Skeletal muscle satellite cell (primary cell): Measurements from ENCODE around the gene TSHZ2.

Experiments
- H3K27me3 ChIP-seq: 2 replicates; pipeline ENCODE4 v1.7.0; 2013; ENCODE audit warnings: low read length; ENCODE audit not compliant: control insufficient read depth, insufficient read depth
- H3K36me3 ChIP-seq: 2 replicates; pipeline ENCODE4 v1.7.0; 2013; ENCODE audit warnings: mild to moderate bottlenecking, control low read depth, low read length; ENCODE audit not compliant: insufficient read depth
- H3K4me1 ChIP-seq: 2 replicates; pipeline ENCODE4 v1.7.0; 2013; ENCODE audit warnings: low read length; ENCODE audit not compliant: control insufficient read depth, insufficient read depth
- H3K4me2 ChIP-seq: 2 replicates; pipeline ENCODE4 v1.7.0; 2013; ENCODE audit warnings: mild to moderate bottlenecking, low read length
- H3K4me3 ChIP-seq: 2 replicates; pipeline ENCODE4 v1.7.0; 2013; ENCODE audit warnings: low read length
- H3K9ac ChIP-seq: 2 replicates; pipeline ENCODE4 v1.7.0; 2013; ENCODE audit warnings: mild to moderate bottlenecking, low read depth, low read length, moderate library complexity
- H3K9me3 ChIP-seq: replicated peaks from 2 replicates; pipeline ENCODE4 v1.7.0; 2013; ENCODE audit warnings: mild to moderate bottlenecking, control low read depth, low read length

TSHZ2 gene

GRCh38 chr20:53226826-53227225, 254.7 kb downstream of the TSHZ2 start:
- no peak overlapping the region for H3K9ac ChIP-seq
- no peaks in the 10 kb centered on the region for H3K27me3 ChIP-seq
- no peak overlapping the region for H3K4me2 ChIP-seq
- no peaks in the 10 kb centered on the region for H3K36me3 ChIP-seq
- H3K9me3 ChIP-seq: no peaks in the 10 kb centered on the region
- no peaks in the 10 kb centered on the region for H3K4me1 ChIP-seq
- H3K4me3 ChIP-seq: no peak overlapping the region

GRCh38 chr20:53227523-53227922, 255.4 kb downstream of the TSHZ2 start:
- H3K27me3 ChIP-seq: no peaks in the 10 kb centered on the region

GRCh38 chr20:53231061-53231460, 258.9 kb downstream of the TSHZ2 start:
- Histone ChIP-seq H3K9ac (no peak overlapping the region), H3K4me1 (no peaks in the 10 kb centered on the region), H3K27me3 (no peaks in the 10 kb centered on the region), H3K9me3 (no peaks in the 10 kb centered on the region), H3K4me2 (no peak overlapping the region), H3K4me3 (no peak overlapping the region), H3K36me3 (no peaks in the 10 kb centered on the region)

More at GRCh38 chr20:53227523-53227922, 255.4 kb downstream of the TSHZ2 start:
- no peaks in the 10 kb centered on the region for H3K4me1 ChIP-seq
- H3K36me3 ChIP-seq: no peaks in the 10 kb centered on the region
- no peak overlapping the region for H3K9ac ChIP-seq
- H3K4me3 ChIP-seq: no peak overlapping the region
- no peak overlapping the region for H3K4me2 ChIP-seq
- no peaks in the 10 kb centered on the region for H3K9me3 ChIP-seq

- no peaks in the 10 kb centered on the region for H3K27me3 ChIP-seq
- H3K4me1 ChIP-seq: no peaks in the 10 kb centered on the region
- no peak overlapping the region for H3K9ac ChIP-seq
- no peak overlapping the region for H3K4me3 ChIP-seq
- no peaks in the 10 kb centered on the region for H3K9me3 ChIP-seq
- H3K4me2 ChIP-seq: no peak overlapping the region
- no peaks in the 10 kb centered on the region for H3K36me3 ChIP-seq
Measured at GRCh38 chr20:53237461-53237860, 265.3 kb downstream of the TSHZ2 start.

- Histone ChIP-seq H3K4me1 (no peaks in the 10 kb centered on the region), H3K36me3 (no peaks in the 10 kb centered on the region)
Measured at GRCh38 chr20:53238121-53238660, 266.0 kb downstream of the TSHZ2 start.

GRCh38 chr20:53243152-53243551, 271.0 kb downstream of the TSHZ2 start:
- Histone ChIP-seq H3K36me3 (no peaks in the 10 kb centered on the region), H3K9ac (no peak overlapping the region), H3K4me2 (no peak overlapping the region), H3K9me3 (no peaks in the 10 kb centered on the region), H3K27me3 (no peaks in the 10 kb centered on the region), H3K4me1 (no peaks in the 10 kb centered on the region), H3K4me3 (no peak overlapping the region)

More at GRCh38 chr20:53238121-53238660, 266.0 kb downstream of the TSHZ2 start:
- Histone ChIP-seq H3K4me3 (no peak overlapping the region), H3K4me2 (no peak overlapping the region), H3K27me3 (no peaks in the 10 kb centered on the region), H3K9ac (no peak overlapping the region), H3K9me3 (no peaks in the 10 kb centered on the region)

- Histone ChIP-seq H3K9ac (no peak overlapping the region), H3K9me3 (no peaks in the 10 kb centered on the region), H3K27me3 (no peaks in the 10 kb centered on the region), H3K36me3 (no peaks in the 10 kb centered on the region), H3K4me3 (no peak overlapping the region), H3K4me1 (no peaks in the 10 kb centered on the region), H3K4me2 (no peak overlapping the region)
Measured at GRCh38 chr20:53244711-53245110, 272.6 kb downstream of the TSHZ2 start.

- no peak overlapping the region for H3K4me2 ChIP-seq
- no peaks in the 10 kb centered on the region for H3K9me3 ChIP-seq
- no peaks in the 10 kb centered on the region for H3K27me3 ChIP-seq
- no peaks in the 10 kb centered on the region for H3K4me1 ChIP-seq
- no peak overlapping the region for H3K9ac ChIP-seq
- H3K4me3 ChIP-seq: no peak overlapping the region
- no peaks in the 10 kb centered on the region for H3K36me3 ChIP-seq
Measured at GRCh38 chr20:53245574-53245973, 273.4 kb downstream of the TSHZ2 start.

- no peak overlapping the region for H3K4me2 ChIP-seq
- H3K36me3 ChIP-seq: no peaks in the 10 kb centered on the region
- H3K27me3 ChIP-seq: no peaks in the 10 kb centered on the region
- no peaks in the 10 kb centered on the region for H3K9me3 ChIP-seq
- H3K4me1 ChIP-seq: no peaks in the 10 kb centered on the region
- H3K4me3 ChIP-seq: no peak overlapping the region
- no peak overlapping the region for H3K9ac ChIP-seq
Measured at GRCh38 chr20:53247468-53248103, 275.4 kb downstream of the TSHZ2 start.

- Histone ChIP-seq H3K4me3 (no peak overlapping the region), H3K9ac (no peak overlapping the region), H3K4me2 (no peak overlapping the region)
Measured at GRCh38 chr20:53250456-53250855, 278.3 kb downstream of the TSHZ2 start.

GRCh38 chr20:53252002-53252401, 279.8 kb downstream of the TSHZ2 start:
- H3K9ac ChIP-seq: no peak overlapping the region
- H3K4me2 ChIP-seq: no peak overlapping the region
- no peaks in the 10 kb centered on the region for H3K9me3 ChIP-seq
- no peaks in the 10 kb centered on the region for H3K27me3 ChIP-seq
- no peaks in the 10 kb centered on the region for H3K36me3 ChIP-seq
- no peaks in the 10 kb centered on the region for H3K4me1 ChIP-seq
- H3K4me3 ChIP-seq: no peak overlapping the region

More at GRCh38 chr20:53250456-53250855, 278.3 kb downstream of the TSHZ2 start:
- H3K4me1 ChIP-seq: no peaks in the 10 kb centered on the region
- H3K27me3 ChIP-seq: no peaks in the 10 kb centered on the region
- no peaks in the 10 kb centered on the region for H3K9me3 ChIP-seq
- H3K36me3 ChIP-seq: no peaks in the 10 kb centered on the region

GRCh38 chr20:53253668-53254067, 281.5 kb downstream of the TSHZ2 start:
- H3K4me3 ChIP-seq: no peak overlapping the region
- H3K4me2 ChIP-seq: no peak overlapping the region
- no peaks in the 10 kb centered on the region for H3K36me3 ChIP-seq
- H3K9me3 ChIP-seq: no peaks in the 10 kb centered on the region
- no peaks in the 10 kb centered on the region for H3K4me1 ChIP-seq
- no peak overlapping the region for H3K9ac ChIP-seq
- H3K27me3 ChIP-seq: no peaks in the 10 kb centered on the region
